Activated CD8-positive, alpha-beta memory T cell treated with anti-CD3 and anti-CD28 coated beads, Interleukin-2, amount 50 U/mL, for 1 hour (primary cell): ENCODE measurements around the gene COX5B.
A peak's percentile ranks its signal among the peaks of the same experiment; 100 is the strongest.
"Not testable (repeated sequence)": the region's sequence is repeated elsewhere in the genome, so short reads cannot be mapped to it uniquely, and the experiment has no call there.

Experiments
- DNase-seq: peaks from one replicate; pipeline ENCODE4 v3.0.0-alpha.2; 2020; ENCODE audit errors: extremely low read depth

Gene COX5B

GRCh38 chr2:97673182-97673914, 27.5 kb downstream of the COX5B start:
- no peak for DNase-seq

- no peak for DNase-seq
These were observed 28.0 kb downstream of the COX5B start for GRCh38 chr2:97673915-97674283.

- no peak for DNase-seq
These were observed 29.7 kb downstream of the COX5B start for GRCh38 chr2:97675430-97676113.

GRCh38 chr2:97676620-97677019, 30.8 kb downstream of the COX5B start:
- no peak for DNase-seq

- no peak for DNase-seq
These were observed 31.6 kb downstream of the COX5B start for GRCh38 chr2:97677480-97677879.

GRCh38 chr2:97678298-97678697, 32.4 kb downstream of the COX5B start:
- no peak for DNase-seq

- DNase-seq = not testable (repeated sequence)
These were observed 41.4 kb downstream of the COX5B start for GRCh38 chr2:97687235-97687634.

- no peak for DNase-seq
These were observed 42.4 kb downstream of the COX5B start for GRCh38 chr2:97688062-97688827.

- DNase-seq = no peak
These were observed 45.3 kb downstream of the COX5B start for GRCh38 chr2:97691166-97691565.

GRCh38 chr2:97693476-97693875, 47.6 kb downstream of the COX5B start:
- DNase-seq = no peak

GRCh38 chr2:97695744-97696143, 49.9 kb downstream of the COX5B start:
- no peak for DNase-seq

GRCh38 chr2:97697252-97698235, 51.7 kb downstream of the COX5B start:
- peak; percentile 84 for DNase-seq
